PC-9 (cell line): Measurements from ENCODE around the gene GATC. TPM values are rescaled to one million over a fixed set of nuclear protein-coding genes. Genes with fewer than 3 reads are reported as not detected.

Source experiments
- BruUV-seq: library from RNA; stranded (reverse); fragments of 400-500 nt; replicated peaks from 2 replicates; lab custom pipeline; 2021; lab: Mats Ljungman, UMichigan
- CTCF ChIA-PET: fragments of 300-600 bp; sonication (Branson Sonifier 250); formaldehyde crosslinking; loops from one replicate; lab custom pipeline; 2022; ENCODE audit warnings: antibody characterized with exemption; lab: Charles Lee
- POLR2A ChIA-PET: fragments of 300-600 bp; sonication (Branson Sonifier 250); formaldehyde crosslinking; loops from one replicate; lab custom pipeline; 2022; ENCODE audit warnings: antibody characterized with exemption; ENCODE audit not compliant: unreplicated experiment; lab: Charles Lee
- DNase-seq, 2 experiments: peaks; one replicate each; pipeline versions ENCODE4 v3.0.0 to v3.0.0-alpha.2; 2015 to 2022; ENCODE audit warnings: mixed read lengths in 1 of 2
- H2AFZ ChIP-seq: fragments of 200-600 bp; sonication (generic); 2 replicates; pipeline ENCODE4 v1.8.1; 2017; ENCODE audit warnings: antibody characterized with exemption
- H3F3A ChIP-seq: fragments of 200-600 bp; sonication (generic); 2 replicates; pipeline ENCODE4 v1.8.1; 2017; ENCODE audit warnings: antibody characterized with exemption, mild to moderate bottlenecking, low read depth; ENCODE audit not compliant: insufficient read depth
- H3K27ac ChIP-seq: fragments of 200-600 bp; sonication (generic); 2 replicates; pipeline ENCODE4 v1.6.1; 2016; ENCODE audit warnings: mixed run types
- H3K27me3 ChIP-seq: fragments of 200-600 bp; sonication (generic); 2 replicates; pipeline ENCODE4 v1.6.1; 2016; ENCODE audit warnings: low read depth, mixed run types; ENCODE audit not compliant: insufficient read depth
- H3K36me3 ChIP-seq: fragments of 200-600 bp; sonication (generic); 2 replicates; pipeline ENCODE4 v1.6.1; 2016; ENCODE audit warnings: low read depth, mixed run types
- H3K4me1 ChIP-seq: fragments of 200-600 bp; sonication (generic); replicated peaks from 2 replicates; pipeline ENCODE4 v1.6.1; 2016; ENCODE audit warnings: mixed run types; ENCODE audit not compliant: insufficient read depth
- H3K4me2 ChIP-seq: fragments of 200-600 bp; sonication (generic); 2 replicates; pipeline ENCODE4 v1.6.1; 2017; ENCODE audit warnings: mixed run types
- H3K4me3 ChIP-seq: fragments of 200-600 bp; sonication (generic); 2 replicates; pipeline ENCODE4 v1.6.1; 2016; ENCODE audit warnings: mixed run types
- H3K79me2 ChIP-seq: fragments of 200-600 bp; sonication (generic); 2 replicates; pipeline ENCODE4 v1.6.1; 2017; ENCODE audit warnings: low read depth, mixed run types
- H3K9me2 ChIP-seq: fragments of 200-600 bp; sonication (generic); 2 replicates; pipeline ENCODE4 v1.8.1; 2017; ENCODE audit warnings: mild to moderate bottlenecking; ENCODE audit not compliant: insufficient read depth
- H3K9me3 ChIP-seq: fragments of 200-600 bp; sonication (generic); 2 replicates; pipeline ENCODE4 v1.8.1; 2016; ENCODE audit warnings: low read depth; ENCODE audit not compliant: insufficient read depth
- H4K20me1 ChIP-seq: fragments of 200-600 bp; sonication (generic); 2 replicates; pipeline ENCODE4 v1.8.1; 2017; ENCODE audit not compliant: insufficient read depth
- CTCF ChIP-seq: fragments of 200-600 bp; sonication (generic); conservative IDR thresholded peaks from 2 replicates; pipeline ENCODE4 v1.6.1; 2017; ENCODE audit warnings: mixed run types, antibody characterized with exemption, mild to moderate bottlenecking, moderate library complexity
- EZH2 ChIP-seq: fragments of 200-600 bp; sonication (generic); IDR thresholded peaks from 2 replicates; pipeline ENCODE4 v1.8.0; 2017; ENCODE audit warnings: antibody characterized with exemption, low read depth
- intact Hi-C: fragments of 100-400 bp; cut with micrococcal nuclease; formaldehyde crosslinking; loops from one replicate; pipeline ENCODE4 v1.10.0; 2022; ENCODE audit not compliant: unreplicated experiment
- total RNA-seq: library from RNA; stranded (reverse); gene quantifications from 2 replicates; pipeline ENCODE4 v1.2.3, GENCODE V29; 2021

GATC gene
- total RNA-seq, 1 experiment from 2014 or later: 24.3 TPM

DNA sequence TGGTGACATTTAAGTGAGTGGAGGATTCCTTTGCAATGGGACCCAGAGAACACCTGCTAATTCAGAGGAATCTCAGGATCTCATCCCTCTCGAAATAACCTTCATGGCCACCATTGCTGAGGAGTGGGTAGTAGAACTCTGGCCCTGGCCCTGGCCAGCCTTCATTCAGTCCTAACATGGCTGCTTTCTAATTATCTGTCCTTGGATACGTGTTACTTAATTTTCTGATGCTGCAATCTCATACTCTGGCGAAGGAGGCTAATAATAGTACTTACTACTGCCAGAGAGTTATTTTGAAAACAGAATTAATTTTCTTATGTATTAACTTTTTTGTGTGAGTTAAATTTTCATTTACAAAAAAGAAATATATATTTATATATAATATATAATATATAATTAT lies 20.4 kb upstream of the GATC start:
- TF ChIP-seq EZH2 (no peak), CTCF (no peak)
- Histone ChIP-seq H3K79me2 (no peaks in the 10 kb centered on the region), H3K4me3 (no peak overlapping the region), H3F3A (0 out of 2 replicates have a peak, but pooled peaks cover 5% of the 10 kb centered on the region), H3K36me3 (no peaks in the 10 kb centered on the region), H3K27ac (no peak overlapping the region), H4K20me1 (no peaks in the 10 kb centered on the region), H3K27me3 (no peaks in the 10 kb centered on the region), H3K9me3 (no peaks in the 10 kb centered on the region), H3K4me2 (no peak overlapping the region), H2AFZ (no peak overlapping the region), H3K4me1 (0 out of 2 replicates have a peak, but pooled peaks cover 3% of the 10 kb centered on the region), H3K9me2 (no peaks in the 10 kb centered on the region)
- no peak for DNase-seq
- BruUV-seq: no TSS peak
- intact Hi-C loops: no loop called here
- POLR2A ChIA-PET: no interaction called here
- CTCF ChIA-PET: no interaction called here

DNA sequence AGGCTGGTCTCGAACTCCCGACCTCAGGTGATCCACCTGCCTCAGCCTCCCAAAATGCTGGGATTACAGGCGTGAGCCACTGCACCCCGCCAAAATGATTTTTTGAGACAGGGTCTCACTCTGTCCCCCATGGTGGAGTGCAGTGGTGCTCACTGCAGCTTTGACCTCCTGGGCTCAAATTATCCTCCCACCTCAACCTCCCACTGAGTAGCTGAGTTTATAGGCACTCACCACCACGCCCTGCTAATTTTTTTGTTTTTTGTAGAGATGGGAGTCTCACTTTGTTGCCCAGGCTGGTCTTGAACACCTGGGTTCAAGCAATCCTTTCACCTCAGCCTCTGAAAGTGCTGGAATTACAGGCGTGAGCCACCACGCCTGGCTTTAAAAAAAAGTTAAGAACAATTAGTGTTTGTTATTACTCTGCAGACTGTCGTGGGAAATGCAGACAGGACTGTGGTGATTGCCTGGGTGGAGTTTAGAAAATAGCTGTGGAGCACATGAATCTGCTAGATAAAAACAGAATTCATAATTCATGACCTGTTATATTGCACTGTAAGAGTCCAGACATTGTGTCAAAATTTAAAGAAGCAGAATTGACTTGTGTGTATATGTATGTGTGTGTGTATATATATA lies 17.5 kb upstream of the GATC start:
- POLR2A ChIA-PET: no interaction called here
- no TSS peak for BruUV-seq
- CTCF ChIA-PET: interaction anchor here (0.6 kb wide), 1 partner anchor 8 kb away, joined by 3 read pairs; no protein-coding TSS in a partner anchor
- no peak for TF ChIP-seq CTCF
- TF ChIP-seq EZH2: no peak
- Histone ChIP-seq H3K9me2 (no peaks in the 10 kb centered on the region), H3K4me1 (0 out of 2 replicates have a peak, but pooled peaks cover 5% of the 10 kb centered on the region), H3K4me3 (no peak overlapping the region), H3K36me3 (no peaks in the 10 kb centered on the region), H2AFZ (no peak overlapping the region), H3K79me2 (no peaks in the 10 kb centered on the region), H3K9me3 (no peaks in the 10 kb centered on the region), H3K27ac (no peak overlapping the region), H3F3A (0 out of 2 replicates have a peak, but pooled peaks cover 5% of the 10 kb centered on the region), H3K4me2 (no peak overlapping the region), H3K27me3 (no peaks in the 10 kb centered on the region), H4K20me1 (no peaks in the 10 kb centered on the region)
- DNase-seq: no peak
- intact Hi-C loops: no loop called here

GRCh38 chr12:120429368-120429767 lies 16.9 kb upstream of the GATC start:
- H3K36me3 ChIP-seq: no peaks in the 10 kb centered on the region
- POLR2A ChIA-PET: no interaction called here
- H3K9me3 ChIP-seq: no peaks in the 10 kb centered on the region
- no peak overlapping the region for H2AFZ ChIP-seq
- H3K4me3 ChIP-seq: no peak overlapping the region
- intact Hi-C loops: no loop called here
- no peaks in the 10 kb centered on the region for H3K79me2 ChIP-seq
- 0 out of 2 replicates have a peak, but pooled peaks cover 5% of the 10 kb centered on the region for H3F3A ChIP-seq
- H3K9me2 ChIP-seq: no peaks in the 10 kb centered on the region
- no peak overlapping the region for H3K27ac ChIP-seq
- CTCF ChIA-PET: interaction anchor here (0.6 kb wide), 2 partner anchors 9 to 22 kb away, joined by 3 read pairs; no protein-coding TSS in a partner anchor
- no peaks in the 10 kb centered on the region for H4K20me1 ChIP-seq
- no peaks in the 10 kb centered on the region for H3K27me3 ChIP-seq
- no TSS peak for BruUV-seq
- no peak for DNase-seq
- no peak for TF ChIP-seq CTCF
- no peak for TF ChIP-seq EZH2
- H3K4me2 ChIP-seq: no peak overlapping the region
- H3K4me1 ChIP-seq: 0 out of 2 replicates have a peak, but pooled peaks cover 5% of the 10 kb centered on the region
